Stimulated activated naive CD8-positive, alpha-beta T cell treated with anti-CD3 and anti-CD28 coated beads, Interleukin-15, Interleukin-2, amounts not matched to agents 100 ng/mL and 50 ng/mL, for 24 hours (primary cell): Measurements from ENCODE around the gene GFOD1.
"Not testable (repeated sequence)": the region's sequence is repeated elsewhere in the genome, so short reads cannot be mapped to it uniquely, and the experiment has no call there.

Source experiments
- H3K27ac Mint-ChIP-seq: one replicate; pipeline ENCODE4 v1.8.0; 2021; ENCODE audit warnings: mild to moderate bottlenecking, mixed read lengths
- H3K27me3 Mint-ChIP-seq: one replicate; pipeline ENCODE4 v1.8.0; 2021; ENCODE audit warnings: mixed read lengths
- H3K36me3 Mint-ChIP-seq: one replicate; pipeline ENCODE4 v1.8.0; 2021; ENCODE audit warnings: low read depth, mixed read lengths
- H3K4me1 Mint-ChIP-seq: one replicate; pipeline ENCODE4 v1.8.0; 2021; ENCODE audit warnings: low read depth, mixed read lengths
- H3K4me3 Mint-ChIP-seq: one replicate; pipeline ENCODE4 v1.8.0; 2021; ENCODE audit warnings: mild to moderate bottlenecking, mixed read lengths
- H3K9me3 Mint-ChIP-seq: one replicate; pipeline ENCODE4 v1.8.0; 2021; ENCODE audit warnings: mixed read lengths

GFOD1 gene

GRCh38 chr6:13342414-13343019 lies 144.9 kb downstream of the GFOD1 start:
- peaks cover 6% of the 10 kb centered on the region for H3K36me3 Mint-ChIP-seq
- H3K27ac Mint-ChIP-seq: no peak overlapping the region
- H3K4me1 Mint-ChIP-seq: peaks cover 19% of the 10 kb centered on the region
- H3K27me3 Mint-ChIP-seq: no peaks in the 10 kb centered on the region
- peaks cover 12% of the 10 kb centered on the region for H3K9me3 Mint-ChIP-seq
- no peak overlapping the region for H3K4me3 Mint-ChIP-seq

- H3K27me3 Mint-ChIP-seq: no peaks in the 10 kb centered on the region
- H3K4me1 Mint-ChIP-seq: peaks cover 28% of the 10 kb centered on the region
- H3K27ac Mint-ChIP-seq: no peak overlapping the region
- peaks cover 6% of the 10 kb centered on the region for H3K36me3 Mint-ChIP-seq
- H3K4me3 Mint-ChIP-seq: no peak overlapping the region
- peaks cover 12% of the 10 kb centered on the region for H3K9me3 Mint-ChIP-seq
Observed at GRCh38 chr6:13339863-13340630, 147.4 kb downstream of the GFOD1 start.

- Mint-ChIP-seq H3K36me3 (peaks cover 6% of the 10 kb centered on the region), H3K27ac (no peak overlapping the region), H3K9me3 (peaks cover 12% of the 10 kb centered on the region), H3K27me3 (no peaks in the 10 kb centered on the region), H3K4me3 (no peak overlapping the region), H3K4me1 (peaks cover 31% of the 10 kb centered on the region)
Observed at GRCh38 chr6:13338038-13338437, 149.4 kb downstream of the GFOD1 start.

DNA sequence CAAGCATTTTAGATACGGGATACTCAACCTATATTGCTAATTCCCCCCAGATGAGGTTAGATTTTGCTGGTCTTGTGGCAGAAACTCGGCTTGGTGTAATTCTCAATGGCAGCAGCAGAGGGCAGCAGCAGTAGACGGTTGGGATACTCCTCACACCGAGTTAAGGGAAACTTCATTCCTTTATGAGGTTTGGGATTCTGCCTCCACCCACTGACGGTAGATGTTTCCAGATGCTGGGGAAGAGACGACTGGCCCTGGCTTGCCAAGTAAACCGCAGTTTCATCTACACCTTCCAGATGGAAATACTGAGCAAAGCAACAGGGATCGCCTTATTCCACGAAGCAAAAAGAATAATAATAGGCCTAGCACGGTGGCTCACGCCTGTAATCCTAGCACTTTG lies 150.8 kb downstream of the GFOD1 start:
- peaks cover 31% of the 10 kb centered on the region for H3K4me1 Mint-ChIP-seq
- peak overlapping the region; percentile 28 for H3K27ac Mint-ChIP-seq
- H3K4me3 Mint-ChIP-seq: no peak overlapping the region
- H3K36me3 Mint-ChIP-seq: no peaks in the 10 kb centered on the region
- peaks cover under 1% of the 10 kb centered on the region for H3K9me3 Mint-ChIP-seq
- H3K27me3 Mint-ChIP-seq: no peaks in the 10 kb centered on the region

- Mint-ChIP-seq H3K4me3 (no peak overlapping the region), H3K36me3 (no peaks in the 10 kb centered on the region), H3K4me1 (peaks cover 21% of the 10 kb centered on the region), H3K27ac (no peak overlapping the region), H3K27me3 (no peaks in the 10 kb centered on the region), H3K9me3 (no peaks in the 10 kb centered on the region)
Observed at GRCh38 chr6:13334953-13335352, 152.4 kb downstream of the GFOD1 start.

- H3K4me3 Mint-ChIP-seq: no peak overlapping the region
- H3K4me1 Mint-ChIP-seq: peaks cover 30% of the 10 kb centered on the region
- no peaks in the 10 kb centered on the region for H3K27me3 Mint-ChIP-seq
- no peak overlapping the region for H3K27ac Mint-ChIP-seq
- no peaks in the 10 kb centered on the region for H3K36me3 Mint-ChIP-seq
- H3K9me3 Mint-ChIP-seq: no peaks in the 10 kb centered on the region
Observed at GRCh38 chr6:13332349-13332706, 155.1 kb downstream of the GFOD1 start.

DNA sequence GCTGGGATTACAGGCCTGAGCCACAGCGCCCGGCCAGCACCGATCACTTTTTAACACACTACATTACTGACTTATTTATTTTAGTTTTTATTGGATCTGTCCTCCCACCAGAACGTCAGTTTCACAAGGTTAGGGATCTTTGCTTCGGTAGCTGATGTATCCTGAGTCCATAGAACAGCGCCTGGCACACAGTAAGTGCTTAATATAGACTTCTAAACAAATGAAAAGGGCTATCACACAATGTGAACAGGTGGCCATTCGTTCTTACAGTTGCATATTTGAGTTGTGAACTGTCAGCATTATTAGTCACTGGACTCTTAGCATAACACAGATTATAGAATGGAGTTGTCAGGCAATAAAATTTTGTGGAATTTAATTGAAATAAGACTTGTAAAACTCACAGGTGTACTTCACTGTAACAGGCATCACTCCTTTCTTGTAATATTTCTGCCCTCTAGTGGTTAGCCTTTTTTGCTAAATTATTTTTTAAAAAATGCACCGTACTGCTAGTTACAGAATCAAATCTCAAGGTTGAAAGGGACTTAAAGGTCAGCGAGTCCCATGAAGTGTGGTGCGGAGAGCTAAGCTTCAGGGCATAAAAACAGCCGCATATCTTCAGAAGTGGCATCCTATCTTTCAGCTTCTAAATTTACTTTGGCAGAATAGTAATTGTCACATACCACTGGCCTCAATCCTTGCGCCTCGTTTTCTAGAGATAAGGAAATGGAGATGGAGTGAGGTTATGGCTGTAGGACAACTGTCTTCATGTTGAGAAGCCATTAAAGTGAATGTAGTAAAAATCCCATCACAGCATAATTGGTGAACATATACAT lies 155.7 kb downstream of the GFOD1 start:
- Mint-ChIP-seq H3K4me3 (no peak overlapping the region), H3K27ac (no peak overlapping the region), H3K9me3 (no peaks in the 10 kb centered on the region), H3K4me1 (peaks cover 33% of the 10 kb centered on the region), H3K36me3 (no peaks in the 10 kb centered on the region), H3K27me3 (no peaks in the 10 kb centered on the region)

- H3K27ac Mint-ChIP-seq: peak overlapping the region; percentile 95
- no peaks in the 10 kb centered on the region for H3K9me3 Mint-ChIP-seq
- peak overlapping the region; percentile 94 for H3K4me3 Mint-ChIP-seq
- peaks cover 13% of the 10 kb centered on the region for H3K36me3 Mint-ChIP-seq
- no peaks in the 10 kb centered on the region for H3K27me3 Mint-ChIP-seq
- H3K4me1 Mint-ChIP-seq: peaks cover 32% of the 10 kb centered on the region
Observed at GRCh38 chr6:13328875-13329183, 158.6 kb downstream of the GFOD1 start.

DNA sequence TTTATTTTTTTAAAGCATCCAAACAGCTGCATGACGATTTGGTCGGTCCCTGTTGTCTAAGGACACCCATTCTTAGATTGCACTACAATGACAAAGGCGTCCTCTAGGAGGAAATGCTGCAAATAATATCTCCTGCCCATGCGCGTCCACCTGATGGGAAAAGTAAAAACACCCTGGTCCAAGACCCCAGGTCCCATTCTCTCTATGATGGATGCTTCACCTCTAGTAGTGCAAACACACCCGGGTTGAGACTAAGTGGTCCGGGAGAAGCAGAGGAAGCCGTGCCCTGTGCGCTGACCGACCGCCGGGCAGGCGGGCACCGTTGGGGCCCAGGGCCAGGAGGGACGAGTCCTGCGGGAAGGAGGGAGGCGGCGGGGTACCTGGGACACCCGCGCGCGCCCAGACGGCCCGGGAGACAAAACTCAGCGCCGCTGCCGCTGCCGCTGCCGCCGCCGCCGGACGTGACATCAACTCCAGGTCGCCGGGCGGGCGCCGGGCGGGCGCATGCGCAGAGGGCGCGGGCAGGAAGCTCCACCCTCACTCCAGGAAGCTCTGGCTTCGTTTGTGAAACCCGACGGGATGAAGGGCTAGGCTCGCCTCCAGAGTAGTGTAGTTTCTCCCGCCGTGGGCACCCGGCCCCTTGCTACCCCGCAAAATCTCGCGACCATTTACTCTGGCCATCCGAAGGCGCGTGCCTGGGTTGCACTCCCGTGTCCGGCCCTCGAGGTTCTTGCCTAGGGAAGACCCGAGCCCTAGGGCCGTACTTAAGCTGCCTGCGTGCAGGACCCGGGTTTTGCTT lies 159.1 kb downstream of the GFOD1 start, which contains the start of gene TBC1D7:
Gene TBC1D7 (minus strand): TSS at position 462 of the 799 bp plus-strand sequence. CDS start 1,639 bp downstream, outside the sequence.
- Mint-ChIP-seq H3K4me3 (peak within 1 kb of the TSS; percentile 94), H3K36me3 (peaks cover 19% of the 10 kb centered on the region), H3K27ac (peak within 1 kb of the TSS; percentile 95), H3K4me1 (peaks cover 32% of the 10 kb centered on the region), H3K9me3 (no peaks in the 10 kb centered on the region), H3K27me3 (no peaks in the 10 kb centered on the region)

DNA sequence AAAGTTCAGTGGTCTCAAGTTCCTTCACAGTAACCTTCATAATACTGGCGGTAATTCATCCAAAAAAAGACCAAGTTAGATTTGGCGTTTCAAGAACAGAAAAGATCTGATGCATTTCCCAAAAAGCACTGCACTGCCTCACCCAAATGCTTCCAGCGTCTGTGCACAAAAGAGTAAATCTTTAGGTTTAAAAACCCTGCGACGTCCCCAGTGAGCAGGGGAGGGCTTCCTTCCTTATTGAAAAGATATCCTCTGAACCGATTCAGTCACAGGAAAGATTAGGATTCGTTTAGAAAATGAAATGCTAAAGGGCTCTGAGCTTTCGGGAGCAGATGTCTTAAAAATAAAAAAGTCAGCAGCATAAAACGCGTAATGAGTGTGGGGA lies 159.7 kb downstream of the GFOD1 start:
- H3K27me3 Mint-ChIP-seq: no peaks in the 10 kb centered on the region
- no peaks in the 10 kb centered on the region for H3K9me3 Mint-ChIP-seq
- peaks cover 32% of the 10 kb centered on the region for H3K4me1 Mint-ChIP-seq
- H3K27ac Mint-ChIP-seq: peak overlapping the region; percentile 86
- peak overlapping the region; percentile 94 for H3K4me3 Mint-ChIP-seq
- H3K36me3 Mint-ChIP-seq: peaks cover 22% of the 10 kb centered on the region

DNA sequence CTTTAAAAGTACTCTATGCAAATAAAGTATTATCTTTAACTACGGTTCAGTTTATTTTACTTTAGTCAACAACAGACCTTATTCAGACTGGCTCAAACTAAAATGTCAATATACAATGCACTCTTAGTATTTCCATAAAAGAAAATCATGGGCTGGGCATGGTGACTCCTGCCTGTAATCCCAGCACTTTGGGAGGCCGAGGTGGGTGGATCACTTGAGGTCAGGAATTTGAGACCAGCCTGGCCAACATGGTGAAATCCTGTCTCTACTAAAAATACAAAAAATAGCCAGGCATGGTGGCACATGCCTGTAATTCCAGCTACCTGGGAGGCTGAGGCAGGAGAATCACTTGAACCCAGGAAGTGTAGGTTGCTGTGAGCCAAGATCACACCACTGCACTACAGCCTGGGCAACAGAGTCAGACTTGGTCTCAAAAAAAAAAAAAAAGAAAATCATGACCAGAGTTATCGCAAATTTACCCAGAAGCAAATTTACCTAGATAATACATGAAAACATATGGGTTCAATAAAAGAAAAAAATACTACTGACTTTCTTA lies 161.3 kb downstream of the GFOD1 start:
- H3K9me3 Mint-ChIP-seq, H3K27me3 Mint-ChIP-seq: not testable (repeated sequence)
- Mint-ChIP-seq H3K36me3 (peaks cover 34% of the 10 kb centered on the region), H3K27ac (peak overlapping the region; percentile 37), H3K4me1 (peaks cover 32% of the 10 kb centered on the region), H3K4me3 (peak overlapping the region; percentile 94)

GRCh38 chr6:13319891-13320564 lies 167.4 kb downstream of the GFOD1 start:
- H3K36me3 Mint-ChIP-seq: peaks cover 80% of the 10 kb centered on the region
- H3K27me3 Mint-ChIP-seq: no peaks in the 10 kb centered on the region
- H3K4me1 Mint-ChIP-seq: no peaks in the 10 kb centered on the region
- H3K9me3 Mint-ChIP-seq: no peaks in the 10 kb centered on the region
- H3K4me3 Mint-ChIP-seq: no peak overlapping the region
- no peak overlapping the region for H3K27ac Mint-ChIP-seq

DNA sequence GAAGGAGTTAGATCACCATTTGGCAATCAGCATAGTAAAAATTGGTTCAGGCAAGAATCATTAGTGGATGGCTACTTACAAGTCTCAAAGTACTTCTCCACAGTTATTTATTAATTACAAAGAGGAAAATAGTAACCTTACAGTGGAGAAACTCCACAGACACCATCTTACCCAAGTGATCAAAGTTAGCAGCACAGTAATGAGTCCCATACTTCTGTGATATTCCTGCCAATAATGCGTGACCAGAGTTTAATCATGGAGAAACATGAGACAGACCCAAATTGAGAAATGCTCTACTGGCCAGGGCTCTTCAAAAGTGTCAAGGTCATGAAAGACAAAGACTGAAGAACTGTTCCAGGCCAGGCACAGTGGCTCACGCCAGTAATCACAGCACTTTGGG lies 168.6 kb downstream of the GFOD1 start:
- no peaks in the 10 kb centered on the region for H3K9me3 Mint-ChIP-seq
- H3K27ac Mint-ChIP-seq: no peak overlapping the region
- no peaks in the 10 kb centered on the region for H3K27me3 Mint-ChIP-seq
- H3K4me3 Mint-ChIP-seq: no peak overlapping the region
- H3K4me1 Mint-ChIP-seq: no peaks in the 10 kb centered on the region
- peaks cover 78% of the 10 kb centered on the region for H3K36me3 Mint-ChIP-seq

GRCh38 chr6:13315896-13316295 lies 171.5 kb downstream of the GFOD1 start:
- no peak overlapping the region for H3K27ac Mint-ChIP-seq
- H3K27me3 Mint-ChIP-seq: no peaks in the 10 kb centered on the region
- no peaks in the 10 kb centered on the region for H3K4me1 Mint-ChIP-seq
- H3K36me3 Mint-ChIP-seq: peaks cover 81% of the 10 kb centered on the region
- H3K4me3 Mint-ChIP-seq: no peak overlapping the region
- no peaks in the 10 kb centered on the region for H3K9me3 Mint-ChIP-seq
